CD14-positive monocyte (primary cell): ENCODE data around the gene PIK3R1. TPM values are rescaled to one million over a fixed set of nuclear protein-coding genes. Genes with fewer than 3 reads are reported as not detected.

ENCODE experiments used
- DNase-seq, 3 donors: peaks; one replicate each; pipeline ENCODE4 v3.0.0-alpha.2; 2011 to 2022
- H2AFZ ChIP-seq: 2 replicates; pipeline ENCODE4 v1.6.0; 2012; ENCODE audit warnings: mild to moderate bottlenecking, low read depth, low read length, inconsistent platforms; ENCODE audit not compliant: insufficient read depth, poor library complexity, severe bottlenecking
- H3K27ac ChIP-seq, 2 donors: 1 replicate in 1 of 2; 2 replicates in 1 of 2; pipeline ENCODE4 v1.5.1; 2012 to 2013; ENCODE audit warnings: low read length in 2 of 2, control low read depth in 1 of 2, inconsistent platforms in 1 of 2, low read depth in 1 of 2, mild to moderate bottlenecking in 1 of 2
- H3K27me3 ChIP-seq, 2 donors: one replicate each; pipeline versions ENCODE4 v1.6.0 to v1.6.1; 2011 to 2013; ENCODE audit warnings: low read length in 2 of 2; ENCODE audit not compliant: control insufficient read depth in 2 of 2, insufficient read depth in 2 of 2
- H3K36me3 ChIP-seq, 2 donors: replicated peaks in 1 of 2; 1 replicate in 1 of 2; 2 replicates in 1 of 2; pipeline versions ENCODE4 v1.5.1 to v1.6.1; 2012 to 2013; ENCODE audit warnings: low read length in 2 of 2, control low read depth in 1 of 2, inconsistent platforms in 1 of 2, mild to moderate bottlenecking in 1 of 2; ENCODE audit not compliant: insufficient read depth in 2 of 2, control insufficient read depth in 1 of 2
- H3K4me1 ChIP-seq, 2 donors: 1 replicate in 1 of 2; 2 replicates in 1 of 2; pipeline versions ENCODE4 v1.5.1 to v1.6.1; 2012 to 2013; ENCODE audit warnings: low read length in 2 of 2, control low read depth in 1 of 2, inconsistent platforms in 1 of 2, mild to moderate bottlenecking in 1 of 2, moderate library complexity in 1 of 2; ENCODE audit not compliant: insufficient read depth in 2 of 2, control insufficient read depth in 1 of 2
- H3K4me2 ChIP-seq: replicated peaks from 2 replicates; pipeline ENCODE3; 2012; ENCODE audit warnings: low read length, moderate library complexity, mild to moderate bottlenecking; ENCODE audit not compliant: poor library complexity, severe bottlenecking; ENCODE audit errors: extremely low read depth
- H3K4me3 ChIP-seq, 3 experiments: fragments of 200-600 bp in 1 of 3; sonication (generic) in 1 of 3; replicated peaks in 1 of 3; 1 replicate in 2 of 3; 2 replicates in 1 of 3; pipeline ENCODE4 v1.5.1; 2011 to 2013; ENCODE audit warnings: low read length in 3 of 3, mild to moderate bottlenecking in 3 of 3, control low read depth in 2 of 3, low read depth in 2 of 3, inconsistent platforms in 1 of 3, moderate library complexity in 1 of 3
- H3K79me2 ChIP-seq: 2 replicates; pipeline ENCODE4 v1.6.0; 2012; ENCODE audit warnings: mild to moderate bottlenecking, control low read depth, inconsistent platforms, low read length, moderate library complexity; ENCODE audit not compliant: insufficient read depth
- H3K9ac ChIP-seq: 2 replicates; pipeline ENCODE4 v1.6.0; 2017; ENCODE audit warnings: low read length, mild to moderate bottlenecking; ENCODE audit not compliant: insufficient read depth, poor library complexity, severe bottlenecking
- H3K9me3 ChIP-seq, 2 donors: replicated peaks in 1 of 2; 1 replicate in 1 of 2; 2 replicates in 1 of 2; pipeline versions ENCODE4 v1.5.1 to v1.6.1; 2012 to 2013; ENCODE audit warnings: low read length in 2 of 2, control low read depth in 1 of 2; ENCODE audit not compliant: control insufficient read depth in 1 of 2, insufficient read depth in 1 of 2
- H4K20me1 ChIP-seq: 2 replicates; pipeline ENCODE4 v1.6.0; 2012; ENCODE audit warnings: mild to moderate bottlenecking, low read length, control low read depth, moderate library complexity; ENCODE audit not compliant: insufficient read depth
- H3K27ac Mint-ChIP-seq, 7 donors: one replicate each; pipeline ENCODE4 v1.8.0; 2020; ENCODE audit warnings: mild to moderate bottlenecking in 7 of 7, mixed read lengths in 7 of 7, moderate library complexity in 6 of 7, inconsistent platforms in 2 of 7
- H3K27me3 Mint-ChIP-seq, 3 donors: one replicate each; pipeline ENCODE4 v1.8.0; 2021 to 2022; ENCODE audit warnings: low read depth in 3 of 3, mild to moderate bottlenecking in 3 of 3, mixed read lengths in 3 of 3, moderate library complexity in 3 of 3, inconsistent platforms in 1 of 3
- H3K36me3 Mint-ChIP-seq, 2 donors: one replicate each; pipeline ENCODE4 v1.8.0; 2020; ENCODE audit warnings: mixed read lengths in 2 of 2, inconsistent platforms in 1 of 2, mild to moderate bottlenecking in 1 of 2
- H3K4me1 Mint-ChIP-seq: one replicate; pipeline ENCODE4 v1.8.0; 2020; ENCODE audit warnings: mild to moderate bottlenecking, mixed read lengths
- H3K4me3 Mint-ChIP-seq, 2 donors: one replicate each; pipeline ENCODE4 v1.8.0; 2020; ENCODE audit warnings: mild to moderate bottlenecking in 2 of 2, mixed read lengths in 2 of 2, moderate library complexity in 1 of 2
- H3K9me3 Mint-ChIP-seq, 7 donors: one replicate each; pipeline ENCODE4 v1.8.0; 2020 to 2022; ENCODE audit warnings: mixed read lengths in 7 of 7, mild to moderate bottlenecking in 6 of 7, moderate library complexity in 6 of 7, inconsistent platforms in 2 of 7
- CTCF ChIP-seq: fragments of 200-600 bp; IDR thresholded peaks from one replicate; pipeline ENCODE4 v1.8.0; 2022; ENCODE audit warnings: antibody characterized with exemption, mild to moderate bottlenecking
- WGBS: methylation state at CpG from one replicate; pipeline ENCODE4 v1.1.5; 2013; ENCODE audit warnings: missing lambda C conversion rate; ENCODE audit not compliant: insufficient coverage; 5-methylcytosine and 5-hydroxymethylcytosine counted together
- intact Hi-C, 2 donors: fragments of 100-400 bp; cut with micrococcal nuclease; formaldehyde crosslinking; loops; one replicate each; pipeline versions ENCODE4 v1.15.0 to v1.15.1; 2023
- polyA plus RNA-seq, 3 donors: library from polyadenylated mRNA; depleted of rRNA in 1 of 3; unstranded in 2 of 3; stranded (reverse) in 1 of 3; fragments of 300-500 nt in 2 of 3; fragments of >200 nt in 1 of 3; fragmentation: Illumina TruSeq in 2 of 3; gene quantifications; 1 replicate in 2 of 3; 2 replicates in 1 of 3; pipeline ENCODE4 v1.2.3, GENCODE V29; 2012 to 2021

Gene PIK3R1
- polyA plus RNA-seq, 3 donors, result 9.5 to 25.5 (median 10.5) TPM

GRCh38 chr5:68343421-68343826, 127.9 kb downstream of the PIK3R1 start:
- TF ChIP-seq CTCF, result no peak
- Mint-ChIP-seq H3K27me3 (peaks cover 0 to 2% (median 0%) of the 10 kb centered on the region in 3 donors), H3K36me3 (no peaks in the 10 kb centered on the region), H3K27ac (no peak overlapping the region), H3K9me3 (peaks cover 0 to 4% (median 0%) of the 10 kb centered on the region in 7 donors), H3K4me3 (no peak overlapping the region), H3K4me1 (peaks cover 24% of the 10 kb centered on the region)
- WGBS, result 100% methylated on average over 1 of the region's 5 CpGs
- Histone ChIP-seq H3K27me3 (no peaks in the 10 kb centered on the region), H3K27ac (no peak overlapping the region), H3K36me3 (no peaks in the 10 kb centered on the region), H3K4me2 (no peak overlapping the region), H3K4me1 (peaks cover 24 to 26% of the 10 kb centered on the region in 2 donors), H3K9me3 (no peaks in the 10 kb centered on the region), H3K9ac (no peak overlapping the region), H3K79me2 (no peaks in the 10 kb centered on the region), H3K4me3 (no peak overlapping the region), H2AFZ (no peak overlapping the region), H4K20me1 (no peaks in the 10 kb centered on the region)
- intact Hi-C loops, result loop anchor here in 1 of 2 donors (10.0 kb wide), 1 partner anchor 59 kb away; no protein-coding TSS in a partner anchor
- DNase-seq, result peak in 2 of 3 donors; percentile 18 to 60

- Histone ChIP-seq H4K20me1 (no peaks in the 10 kb centered on the region), H3K36me3 (no peaks in the 10 kb centered on the region), H3K9me3 (no peaks in the 10 kb centered on the region), H3K4me3 (no peak overlapping the region), H2AFZ (no peak overlapping the region), H3K9ac (no peak overlapping the region), H3K79me2 (no peaks in the 10 kb centered on the region), H3K27ac (peak overlapping the region in 1 of 2 donors; percentile 38), H3K4me1 (peaks cover 24 to 28% of the 10 kb centered on the region in 2 donors), H3K27me3 (no peaks in the 10 kb centered on the region), H3K4me2 (no peak overlapping the region)
- intact Hi-C loops, result loop anchor here in 1 of 2 donors (10.0 kb wide), 1 partner anchor 60 kb away; no protein-coding TSS in a partner anchor
- peaks cover 0 to 4% (median 0%) of the 10 kb centered on the region in 7 donors for H3K9me3 Mint-ChIP-seq
- peak overlapping the region in 2 of 7 donors; percentile 16 to 26 for H3K27ac Mint-ChIP-seq
- H3K36me3 Mint-ChIP-seq, result no peaks in the 10 kb centered on the region
- TF ChIP-seq CTCF, result no peak
- peak in 2 of 3 donors; percentile 55 to 72 for DNase-seq
- H3K27me3 Mint-ChIP-seq, result peaks cover 0 to 4% (median 0%) of the 10 kb centered on the region in 3 donors
- H3K4me1 Mint-ChIP-seq, result peaks cover 24% of the 10 kb centered on the region
- WGBS, result 71% methylated on average over 1 of the region's 4 CpGs
- H3K4me3 Mint-ChIP-seq, result no peak overlapping the region
Measured at GRCh38 chr5:68344447-68345111, 129.0 kb downstream of the PIK3R1 start.
